ENCODE results near the gene CELSR3.

DNA sequence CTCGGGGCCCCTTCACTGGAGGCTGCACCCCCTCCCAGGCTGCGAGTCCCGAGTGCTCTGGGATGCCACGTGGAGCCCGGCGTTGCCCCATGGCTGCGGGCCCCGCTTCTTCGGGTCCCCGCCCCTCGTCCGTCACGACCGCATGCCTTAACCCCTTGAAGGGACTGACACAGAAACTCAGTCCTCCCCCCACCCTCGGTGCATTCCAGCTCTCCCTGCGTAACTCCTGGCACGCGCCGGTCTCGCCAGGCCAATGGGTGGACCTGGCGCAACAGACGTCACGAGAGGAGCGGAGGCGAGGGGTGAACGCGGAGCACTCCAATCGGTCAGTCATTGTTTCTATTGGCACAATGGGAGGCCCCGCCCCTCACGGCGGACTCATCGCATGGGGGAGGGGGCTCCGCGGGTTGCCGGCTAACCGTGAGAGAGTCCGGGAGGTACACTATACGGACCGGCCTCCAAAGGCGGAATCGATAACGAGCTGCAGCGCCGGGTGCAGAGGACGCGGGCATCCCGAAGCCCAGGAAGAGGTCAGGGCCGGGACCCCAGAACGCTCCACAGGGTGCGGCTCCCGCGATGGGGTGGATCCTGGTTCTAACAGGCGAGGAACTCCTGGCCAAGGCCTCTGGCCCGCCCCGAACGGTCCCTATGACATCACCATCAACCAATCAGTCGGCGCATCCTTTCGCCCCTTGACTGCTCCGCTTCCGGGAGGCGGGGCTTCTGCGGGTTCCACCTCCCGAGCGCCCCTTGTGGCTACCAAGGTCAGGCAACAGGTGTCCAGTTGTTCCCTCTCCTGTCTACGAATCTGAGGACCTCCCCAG lies 1.0 kb upstream of the CELSR3 start:
- TF ChIP-seq, protein P1, sequence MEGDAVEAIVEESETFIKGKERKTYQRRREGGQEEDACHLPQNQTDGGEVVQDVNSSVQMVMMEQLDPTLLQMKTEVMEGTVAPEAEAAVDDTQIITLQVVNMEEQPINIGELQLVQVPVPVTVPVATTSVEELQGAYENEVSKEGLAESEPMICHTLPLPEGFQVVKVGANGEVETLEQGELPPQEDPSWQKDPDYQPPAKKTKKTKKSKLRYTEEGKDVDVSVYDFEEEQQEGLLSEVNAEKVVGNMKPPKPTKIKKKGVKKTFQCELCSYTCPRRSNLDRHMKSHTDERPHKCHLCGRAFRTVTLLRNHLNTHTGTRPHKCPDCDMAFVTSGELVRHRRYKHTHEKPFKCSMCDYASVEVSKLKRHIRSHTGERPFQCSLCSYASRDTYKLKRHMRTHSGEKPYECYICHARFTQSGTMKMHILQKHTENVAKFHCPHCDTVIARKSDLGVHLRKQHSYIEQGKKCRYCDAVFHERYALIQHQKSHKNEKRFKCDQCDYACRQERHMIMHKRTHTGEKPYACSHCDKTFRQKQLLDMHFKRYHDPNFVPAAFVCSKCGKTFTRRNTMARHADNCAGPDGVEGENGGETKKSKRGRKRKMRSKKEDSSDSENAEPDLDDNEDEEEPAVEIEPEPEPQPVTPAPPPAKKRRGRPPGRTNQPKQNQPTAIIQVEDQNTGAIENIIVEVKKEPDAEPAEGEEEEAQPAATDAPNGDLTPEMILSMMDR (conservative IDR thresholded peaks at IDR 0.05; ENCODE audit: low read depth, low read length) = peak; percentile 75
- peak; percentile 54; the same call in 1 of the 2 replicates for TF ChIP-seq NFE2L2 (IDR thresholded peaks at IDR 0.05; ENCODE audit: low read depth, low read length)
- TF ChIP-seq RAD21 (IDR thresholded peaks at IDR 0.05; ENCODE audit: low read length) = peak; percentile 15; the same call in 1 of the 2 replicates
- TF ChIP-seq MAFK (IDR thresholded peaks at IDR 0.05; ENCODE audit: low read depth, low read length) = no peak
- TF ChIP-seq CEBPB (IDR thresholded peaks at IDR 0.05; ENCODE audit: low read depth, low read length) = peak; percentile 73
- TF ChIP-seq RFX5 (IDR thresholded peaks at IDR 0.05; ENCODE audit: low read depth, low read length) = no peak
- peak; percentile 77 for TF ChIP-seq POLR2A (IDR thresholded peaks at IDR 0.05; ENCODE audit: low read depth, low read length)
- peak; percentile 99 for TF ChIP-seq BHLHE40 (IDR thresholded peaks at IDR 0.05; ENCODE audit: low read depth, low read length)
